Activated T-cell treated with anti-CD3 and anti-CD28 coated beads, Interleukin-2, amount 50 U/mL, for 72 hours (primary cell): ENCODE measurements around the gene SMIM7. TPM values are rescaled to one million over a fixed set of nuclear protein-coding genes. Genes with fewer than 3 reads are reported as not detected.

Experiments used
- total RNA-seq, 2 donors: library from RNA; stranded (reverse); gene quantifications; one replicate each; pipeline ENCODE4 v1.2.3, GENCODE V29; 2022

Gene SMIM7
- total RNA-seq, 2 donors from 2014 or later = 75.8 to 81.1 TPM

Other genes with a start within 250 kb of the SMIM7 start
- gene EPS15L1, start 188.2 kb downstream of the SMIM7 start, total RNA-seq = 10 to 100 TPM; 29.4 to 34.8 TPM
- not detected for gene CALR3, start 164.0 kb downstream of the SMIM7 start, total RNA-seq
- gene C19orf44, start 163.8 kb downstream of the SMIM7 start, total RNA-seq = 1 to 10 TPM; 3.0 to 3.4 TPM
- 10 to 100 TPM; 54.8 to 59.6 TPM for gene CHERP, start 117.7 kb downstream of the SMIM7 start, total RNA-seq
- 10 to 100 TPM; 36.5 to 39.5 TPM for gene SLC35E1, start 87.7 kb downstream of the SMIM7 start, total RNA-seq
- 10 to 100 TPM; 18.6 to 20.2 TPM for gene MED26, start 31.9 kb downstream of the SMIM7 start, total RNA-seq
- 1 to 10 TPM; 1.6 to 2.6 TPM for gene TMEM38A, start 995 bp upstream of the SMIM7 start, total RNA-seq
- not detected for gene NWD1, start 59.7 kb upstream of the SMIM7 start, total RNA-seq
- gene SIN3B, start 169.3 kb upstream of the SMIM7 start, total RNA-seq = 10 to 100 TPM; 50.7 to 51.1 TPM
- gene F2RL3, start 228.9 kb upstream of the SMIM7 start, total RNA-seq = not detected